ENCODE data around the gene ZNF184. TPM values are rescaled to one million over a fixed set of nuclear protein-coding genes. Genes with fewer than 3 reads are reported as not detected.

ZNF184 gene
- total and polyA plus RNA-seq, 10 of the 15 experiments (the other 5 are each of a cell fraction or from before 2014, with no cell fraction given) = 4.1 to 15.1 (median 8.3) TPM

DNA sequence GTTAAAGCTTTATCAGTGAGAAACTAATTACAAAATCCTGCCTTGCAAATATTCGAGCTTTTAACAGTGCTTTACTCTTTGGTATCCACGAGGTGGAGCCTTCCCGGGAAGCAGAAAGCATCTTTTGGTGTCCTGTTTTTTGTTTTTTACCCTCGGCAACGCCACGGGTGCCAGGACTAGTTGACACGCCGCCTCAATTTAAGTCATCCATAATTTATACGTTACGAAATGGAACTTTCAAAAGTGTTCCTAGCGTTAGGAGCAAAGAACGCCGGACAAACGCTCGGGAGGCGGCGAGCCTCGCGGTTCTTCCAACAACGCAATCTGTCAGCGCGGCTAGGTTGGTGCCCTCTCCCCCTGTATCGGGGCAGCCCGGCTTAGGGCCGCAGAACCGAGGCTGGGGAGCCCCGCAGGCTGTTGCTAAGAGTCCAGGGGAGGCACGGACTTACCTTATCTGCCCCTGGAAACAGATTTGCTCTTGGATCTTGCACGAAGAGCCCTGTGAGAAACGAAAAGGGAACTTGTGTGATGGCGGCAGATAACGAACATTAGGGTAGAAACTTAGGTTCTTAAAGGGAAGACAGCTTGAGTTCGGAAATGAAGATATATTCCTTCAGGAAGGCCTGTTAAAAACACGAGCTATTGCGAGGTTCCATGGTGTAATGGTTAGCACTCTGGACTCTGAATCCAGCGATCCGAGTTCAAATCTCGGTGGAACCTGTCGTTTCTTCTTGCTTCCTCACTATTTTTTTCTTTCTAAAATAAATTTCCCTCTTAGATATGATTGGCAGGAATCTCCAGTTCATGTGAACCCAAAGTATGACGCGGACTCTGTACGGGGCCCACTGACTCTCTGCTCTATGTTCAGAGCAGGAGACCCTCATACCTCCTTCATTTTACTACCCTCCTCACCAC is 46.2 kb upstream of the ZNF184 start:
- Histone ChIP-seq H3K27me3 (replicated peaks in 1 of 2; ENCODE audit: control insufficient read depth in 2 of 2, insufficient read depth in 2 of 2, low read length in 1 of 2) (0 out of 4 replicates have a peak, but pooled peaks cover 0 to 5% of the 10 kb centered on the region in 2 experiments), H3K4me1 (ENCODE audit: control insufficient read depth, insufficient read depth, low read length) (no peaks in the 10 kb centered on the region), H3K27ac (ENCODE audit: control insufficient read depth, insufficient read depth) (peak overlapping the region; percentile 67), H3K36me3 (ENCODE audit: control insufficient read depth in 2 of 2, insufficient read depth in 2 of 2, low read length in 1 of 2) (no peaks in the 10 kb centered on the region), H3K79me2 (ENCODE audit: control insufficient read depth, insufficient read depth, low read length) (no peaks in the 10 kb centered on the region), H2AFZ (ENCODE audit: control insufficient read depth, low read depth, low read length) (peak overlapping the region; percentile 76), H3K4me2 (ENCODE audit: control insufficient read depth, insufficient read depth) (peak overlapping the region; percentile 82), H3K9ac (ENCODE audit: control insufficient read depth, insufficient read depth, low read length) (peak overlapping the region; percentile 67), H4K20me1 (ENCODE audit: control insufficient read depth, insufficient read depth) (no peaks in the 10 kb centered on the region), H3K9me3 (replicated peaks; ENCODE audit: control insufficient read depth, insufficient read depth, low read length) (no peaks in the 10 kb centered on the region), H3K4me3 (peak overlapping the region; percentile 83)
- FAIRE-seq (peak; percentile 95), ATAC-seq (peak; percentile 92), DNase-seq (ENCODE audit: low read depth, low spot score) (peak; percentile 83)
- RAD21 ChIA-PET (ENCODE audit: unreplicated experiment) = interaction anchor here (0.8 to 2.3 kb wide), 14 partner anchors 10 to 377 kb away, joined by 3 to 23 read pairs (median 5); partner anchors contain the start of gene POM121L2
- WGBS (ENCODE audit: insufficient coverage, insufficient replicate concordance, low lambda C conversion rate, missing lambda C conversion rate) = under 1% methylated on average over 42 of the region's 42 CpGs
- intact Hi-C loops (cut with micrococcal nuclease; ENCODE audit: unreplicated experiment) (loop anchor here (1.0 to 5.0 kb wide), 7 partner anchors 22 to 277 kb away; partner anchors contain the start of gene POM121L2), in situ Hi-C loops (cut with MboI) (loop anchor here (25.0 kb wide), 1 partner anchor 243 kb away; no protein-coding TSS in a partner anchor)
- CTCF ChIA-PET = interaction anchor here (0.6 to 3.5 kb wide), 42 partner anchors 10 to 392 kb away, joined by 3 to 49 read pairs (median 4); partner anchors contain the start of gene POM121L2
- POLR2A ChIA-PET = interaction anchor here (0.6 to 1.4 kb wide), 4 partner anchors 45 to 486 kb away, joined by 3 to 5 read pairs (median 4); no protein-coding TSS in a partner anchor
- BruUV-seq (replicated peaks) = no TSS peak
- SMC1A ChIA-PET (ENCODE audit: uncharacterized antibody, unreplicated experiment) = interaction anchor here (0.6 to 3.4 kb wide), 28 partner anchors 8 to 377 kb away, joined by 3 to 22 read pairs (median 4); partner anchors contain the start of genes POM121L2 and ZNF184
- no peak for TF ChIP-seq BACH1 (IDR thresholded peaks at IDR 0.05; ENCODE audit: borderline replicate concordance)
- TF ChIP-seq MXI1 (IDR thresholded peaks at IDR 0.05; ENCODE audit: low read depth, low read length) = no peak
- TF ChIP-seq EZH2 (IDR thresholded peaks at IDR 0.05; ENCODE audit: borderline replicate concordance, control insufficient read depth, low read depth, low read length) = no peak
- TF ChIP-seq, protein P1, sequence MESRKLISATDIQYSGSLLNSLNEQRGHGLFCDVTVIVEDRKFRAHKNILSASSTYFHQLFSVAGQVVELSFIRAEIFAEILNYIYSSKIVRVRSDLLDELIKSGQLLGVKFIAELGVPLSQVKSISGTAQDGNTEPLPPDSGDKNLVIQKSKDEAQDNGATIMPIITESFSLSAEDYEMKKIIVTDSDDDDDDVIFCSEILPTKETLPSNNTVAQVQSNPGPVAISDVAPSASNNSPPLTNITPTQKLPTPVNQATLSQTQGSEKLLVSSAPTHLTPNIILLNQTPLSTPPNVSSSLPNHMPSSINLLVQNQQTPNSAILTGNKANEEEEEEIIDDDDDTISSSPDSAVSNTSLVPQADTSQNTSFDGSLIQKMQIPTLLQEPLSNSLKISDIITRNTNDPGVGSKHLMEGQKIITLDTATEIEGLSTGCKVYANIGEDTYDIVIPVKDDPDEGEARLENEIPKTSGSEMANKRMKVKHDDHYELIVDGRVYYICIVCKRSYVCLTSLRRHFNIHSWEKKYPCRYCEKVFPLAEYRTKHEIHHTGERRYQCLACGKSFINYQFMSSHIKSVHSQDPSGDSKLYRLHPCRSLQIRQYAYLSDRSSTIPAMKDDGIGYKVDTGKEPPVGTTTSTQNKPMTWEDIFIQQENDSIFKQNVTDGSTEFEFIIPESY (IDR thresholded peaks at IDR 0.05) = no peak
- TF ChIP-seq SP1 (IDR thresholded peaks at IDR 0.05; ENCODE audit: low read depth, low read length) = no peak
- peak; percentile 77 for TF ChIP-seq ASH2L (IDR thresholded peaks at IDR 0.05; ENCODE audit: borderline replicate concordance, low read depth)
- TF ChIP-seq CHD4 (IDR thresholded peaks at IDR 0.05) = no peak
- TF ChIP-seq TBL1XR1 (IDR thresholded peaks at IDR 0.05; ENCODE audit: low read depth, low read length) = 0 out of 2 replicates have a peak, but pooled peaks have one; percentile 56
- TF ChIP-seq POLR2A (IDR thresholded peaks at IDR 0.05; ENCODE audit: low read depth, low read length) = no peak
- TF ChIP-seq POLR2AphosphoS2 (IDR thresholded peaks at IDR 0.05; ENCODE audit: low read depth, low read length) = no peak
- TF ChIP-seq SMARCA5 (IDR thresholded peaks at IDR 0.05) = peak; percentile 82
- no peak; the same call in 1 of the 2 replicates for TF ChIP-seq GATAD2B (conservative IDR thresholded peaks at IDR 0.05; ENCODE audit: low read depth)
- TF ChIP-seq MEF2A (IDR thresholded peaks at IDR 0.05; ENCODE audit: insufficient read depth, low read depth, low read length) = no peak
- TF ChIP-seq, protein P2, sequence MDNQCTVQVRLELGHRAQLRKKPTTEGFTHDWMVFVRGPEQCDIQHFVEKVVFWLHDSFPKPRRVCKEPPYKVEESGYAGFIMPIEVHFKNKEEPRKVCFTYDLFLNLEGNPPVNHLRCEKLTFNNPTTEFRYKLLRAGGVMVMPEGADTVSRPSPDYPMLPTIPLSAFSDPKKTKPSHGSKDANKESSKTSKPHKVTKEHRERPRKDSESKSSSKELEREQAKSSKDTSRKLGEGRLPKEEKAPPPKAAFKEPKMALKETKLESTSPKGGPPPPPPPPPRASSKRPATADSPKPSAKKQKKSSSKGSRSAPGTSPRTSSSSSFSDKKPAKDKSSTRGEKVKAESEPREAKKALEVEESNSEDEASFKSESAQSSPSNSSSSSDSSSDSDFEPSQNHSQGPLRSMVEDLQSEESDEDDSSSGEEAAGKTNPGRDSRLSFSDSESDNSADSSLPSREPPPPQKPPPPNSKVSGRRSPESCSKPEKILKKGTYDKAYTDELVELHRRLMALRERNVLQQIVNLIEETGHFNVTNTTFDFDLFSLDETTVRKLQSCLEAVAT (IDR thresholded peaks at IDR 0.05) = peak; percentile 59
- TF ChIP-seq, protein P3, sequence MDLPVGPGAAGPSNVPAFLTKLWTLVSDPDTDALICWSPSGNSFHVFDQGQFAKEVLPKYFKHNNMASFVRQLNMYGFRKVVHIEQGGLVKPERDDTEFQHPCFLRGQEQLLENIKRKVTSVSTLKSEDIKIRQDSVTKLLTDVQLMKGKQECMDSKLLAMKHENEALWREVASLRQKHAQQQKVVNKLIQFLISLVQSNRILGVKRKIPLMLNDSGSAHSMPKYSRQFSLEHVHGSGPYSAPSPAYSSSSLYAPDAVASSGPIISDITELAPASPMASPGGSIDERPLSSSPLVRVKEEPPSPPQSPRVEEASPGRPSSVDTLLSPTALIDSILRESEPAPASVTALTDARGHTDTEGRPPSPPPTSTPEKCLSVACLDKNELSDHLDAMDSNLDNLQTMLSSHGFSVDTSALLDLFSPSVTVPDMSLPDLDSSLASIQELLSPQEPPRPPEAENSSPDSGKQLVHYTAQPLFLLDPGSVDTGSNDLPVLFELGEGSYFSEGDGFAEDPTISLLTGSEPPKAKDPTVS (IDR thresholded peaks at IDR 0.05; ENCODE audit: low read depth, low read length) = no peak
- TF ChIP-seq JUNB (IDR thresholded peaks at IDR 0.05) = no peak
- no peak for TF ChIP-seq CBX5 (IDR thresholded peaks at IDR 0.05; ENCODE audit: low read depth)
- TF ChIP-seq BCL11A (IDR thresholded peaks at IDR 0.05; ENCODE audit: low read depth, low read length) = no peak
- no peak for TF ChIP-seq ZNF622 (IDR thresholded peaks at IDR 0.05)
- TF ChIP-seq CBX3 (IDR thresholded peaks at IDR 0.05; ENCODE audit: borderline replicate concordance, low read depth) = no peak

Data from GM12878 (cell line).